NCI-H446 treated with DMSO at 0.1 percent for 48 hours (cell line): ENCODE measurements around the gene TBC1D22A.

ENCODE experiments used
- DNase-seq: peaks from one replicate; lab custom pipeline; 2025; lab: John Stamatoyannopoulos, UW

TBC1D22A gene

GRCh38 chr22:47143249-47143938, 380.9 kb downstream of the TBC1D22A start:
- no peak for DNase-seq

DNA sequence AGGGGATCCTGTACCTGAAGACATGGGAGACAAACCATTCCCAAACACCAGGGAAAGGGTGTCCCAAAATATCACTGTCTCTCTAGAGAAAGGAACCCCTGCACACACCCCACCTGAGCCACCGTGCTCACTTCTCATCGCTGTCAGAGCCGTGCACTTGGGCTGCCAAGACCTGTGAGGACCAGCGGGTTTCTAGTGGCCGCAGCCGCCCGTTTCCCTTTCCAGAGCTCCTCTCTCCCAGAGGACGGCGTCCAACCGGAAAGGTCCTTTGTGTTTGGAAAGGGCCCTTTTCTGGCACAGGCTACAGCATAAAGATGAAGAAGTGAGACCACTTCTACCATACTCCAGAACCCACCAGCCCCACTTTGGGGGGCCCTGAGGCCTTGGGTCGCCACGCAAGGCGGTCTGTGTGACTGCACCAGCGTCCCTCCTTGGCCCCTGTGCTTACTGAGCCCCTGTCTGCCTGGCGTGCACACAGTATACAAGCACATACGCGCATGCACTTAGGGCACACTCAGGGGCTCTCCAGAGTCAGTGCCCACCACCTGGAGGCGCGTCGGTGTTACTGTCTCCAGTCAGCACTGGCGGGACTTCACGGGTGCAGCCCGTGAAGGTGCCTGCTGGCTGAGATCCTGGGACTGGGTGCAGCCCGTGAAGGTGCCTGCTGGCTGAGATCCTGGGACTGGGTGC, 381.8 kb downstream of the TBC1D22A start:
- no peak for DNase-seq

GRCh38 chr22:47144791-47145425, 382.5 kb downstream of the TBC1D22A start:
- DNase-seq = no peak

- DNase-seq = no peak
Measured at GRCh38 chr22:47145883-47146282, 383.4 kb downstream of the TBC1D22A start.

- no peak for DNase-seq
Measured at GRCh38 chr22:47146391-47146790, 383.9 kb downstream of the TBC1D22A start.

- no peak for DNase-seq
Measured at GRCh38 chr22:47146941-47147340, 384.5 kb downstream of the TBC1D22A start.

DNA sequence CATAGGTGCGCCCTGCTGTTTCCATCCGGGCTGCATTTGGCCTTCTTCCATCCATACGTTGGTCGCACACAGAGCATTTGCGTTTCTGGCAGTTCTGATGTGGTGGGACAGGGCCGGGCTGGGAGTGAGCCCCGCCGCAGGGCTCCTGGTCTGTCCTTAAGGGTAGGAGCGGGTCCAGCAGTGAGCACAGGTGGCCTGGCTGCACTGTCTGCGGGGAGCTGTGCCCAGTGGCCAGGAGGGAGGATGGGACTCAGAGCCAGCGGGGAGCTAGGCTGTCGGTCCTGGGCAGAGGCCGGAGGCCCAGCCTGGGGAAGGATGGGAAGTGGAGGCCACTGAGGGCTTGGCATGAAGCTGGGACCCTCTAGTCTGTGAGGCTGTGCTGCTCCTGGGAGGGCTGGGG, 385.1 kb downstream of the TBC1D22A start:
- no peak for DNase-seq

GRCh38 chr22:47148510-47148909, 386.1 kb downstream of the TBC1D22A start:
- no peak for DNase-seq

GRCh38 chr22:47148956-47149728, 386.7 kb downstream of the TBC1D22A start:
- DNase-seq = no peak

- no peak for DNase-seq
Measured at GRCh38 chr22:47149976-47150375, 387.5 kb downstream of the TBC1D22A start.

DNA sequence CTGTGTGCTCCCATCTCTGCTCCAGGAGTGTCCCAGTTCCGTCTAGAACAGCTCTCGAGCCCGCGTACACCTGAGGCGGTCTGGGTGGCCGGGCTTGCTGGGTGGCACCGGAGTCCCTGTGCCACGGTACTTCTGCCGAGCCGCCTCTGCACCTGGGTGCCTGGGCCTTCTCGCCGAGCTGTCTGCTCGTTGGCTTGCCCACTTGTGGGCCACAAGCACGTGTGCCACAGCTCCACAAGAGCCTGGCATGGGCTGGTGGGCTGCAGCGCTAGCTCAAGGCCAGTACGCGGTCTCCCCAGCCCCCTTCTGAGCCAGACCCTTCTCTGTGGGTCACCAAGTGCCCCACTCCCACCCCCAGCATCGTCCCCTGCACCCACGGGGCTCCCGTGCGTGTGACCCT, 388.0 kb downstream of the TBC1D22A start:
- no peak for DNase-seq

- DNase-seq = no peak
Measured at GRCh38 chr22:47151064-47151463, 388.6 kb downstream of the TBC1D22A start.

DNA sequence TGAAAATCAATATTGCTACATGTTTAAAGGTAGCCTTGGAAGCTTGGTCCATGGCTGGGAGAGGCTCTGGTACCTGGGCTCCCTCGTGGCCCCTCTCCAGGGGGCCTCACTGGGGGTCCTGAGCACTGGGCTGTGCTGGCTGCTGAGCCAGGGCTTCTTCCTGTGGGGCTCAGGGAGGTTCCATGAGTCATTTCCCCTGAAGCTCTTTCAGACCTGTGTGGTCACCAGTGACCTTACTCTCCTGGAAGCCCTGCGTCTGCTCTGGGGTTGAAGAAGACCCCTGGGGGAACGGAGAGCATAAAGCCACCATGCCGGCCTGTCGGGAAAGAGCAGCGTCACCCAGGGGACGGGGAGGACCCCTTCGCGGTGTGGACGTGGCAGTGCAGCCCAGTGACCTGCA, 389.0 kb downstream of the TBC1D22A start:
- no peak for DNase-seq

GRCh38 chr22:47152236-47152635, 389.8 kb downstream of the TBC1D22A start:
- DNase-seq = no peak

GRCh38 chr22:47152938-47153337, 390.5 kb downstream of the TBC1D22A start:
- no peak for DNase-seq

DNA sequence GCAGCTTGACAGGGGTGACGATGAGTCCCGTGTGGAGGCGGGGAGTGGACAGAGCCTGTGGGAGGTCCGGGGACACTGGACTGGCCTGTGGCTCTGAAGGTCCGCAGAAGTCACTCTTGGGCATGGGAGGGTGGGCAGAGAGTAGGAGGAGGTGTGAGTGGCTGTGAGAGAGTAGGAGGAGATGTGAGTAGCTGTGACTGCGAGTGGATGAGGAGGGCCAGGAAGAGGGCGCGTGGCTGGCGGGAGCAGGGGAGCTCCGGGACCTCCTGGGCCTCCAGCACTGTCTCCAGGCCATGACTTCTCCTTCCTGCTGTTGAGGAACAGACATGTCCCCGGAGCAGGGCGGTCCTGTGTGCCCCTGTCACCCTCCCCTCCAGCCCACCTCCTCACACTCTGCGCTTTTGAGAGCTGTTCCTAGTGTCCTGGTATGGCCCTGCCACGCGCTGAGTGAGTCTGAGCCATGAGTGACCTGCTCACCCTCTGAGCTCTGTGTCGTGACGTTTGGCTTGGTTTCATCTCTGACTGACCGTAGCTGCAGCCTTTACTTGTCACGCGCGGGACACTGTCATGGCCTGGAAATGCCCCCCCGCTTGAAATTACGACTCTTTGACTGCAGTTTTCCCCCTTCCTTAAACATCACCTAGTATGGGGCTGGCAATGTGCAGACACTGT, 391.5 kb downstream of the TBC1D22A start:
- DNase-seq = no peak

DNA sequence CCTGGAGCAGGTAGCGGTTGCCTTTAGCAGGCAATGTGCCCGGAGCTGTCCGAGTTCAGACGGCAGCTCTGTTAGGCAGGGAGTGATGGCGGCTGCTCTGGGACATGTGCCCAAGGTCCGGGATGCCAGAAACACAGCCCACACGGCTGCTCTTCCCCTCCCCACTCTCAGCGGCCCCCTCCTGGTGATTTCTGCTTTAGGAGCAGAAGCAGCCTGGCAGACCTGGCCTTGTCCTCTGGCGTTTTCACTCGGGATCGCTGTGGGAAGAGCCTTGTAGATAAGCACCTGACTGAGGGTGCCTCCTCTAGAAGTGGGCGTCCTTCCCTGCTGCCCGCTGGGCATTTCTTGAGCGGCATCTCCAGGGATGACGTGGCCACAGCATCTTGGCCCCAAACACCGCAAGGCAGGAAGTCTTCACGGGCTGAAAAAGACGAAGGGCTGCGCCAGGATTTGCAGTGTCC, 392.2 kb downstream of the TBC1D22A start:
- DNase-seq = peak; percentile 55

GRCh38 chr22:47155131-47155885, 392.9 kb downstream of the TBC1D22A start:
- no peak for DNase-seq

GRCh38 chr22:47155912-47156311, 393.5 kb downstream of the TBC1D22A start:
- no peak for DNase-seq

DNA sequence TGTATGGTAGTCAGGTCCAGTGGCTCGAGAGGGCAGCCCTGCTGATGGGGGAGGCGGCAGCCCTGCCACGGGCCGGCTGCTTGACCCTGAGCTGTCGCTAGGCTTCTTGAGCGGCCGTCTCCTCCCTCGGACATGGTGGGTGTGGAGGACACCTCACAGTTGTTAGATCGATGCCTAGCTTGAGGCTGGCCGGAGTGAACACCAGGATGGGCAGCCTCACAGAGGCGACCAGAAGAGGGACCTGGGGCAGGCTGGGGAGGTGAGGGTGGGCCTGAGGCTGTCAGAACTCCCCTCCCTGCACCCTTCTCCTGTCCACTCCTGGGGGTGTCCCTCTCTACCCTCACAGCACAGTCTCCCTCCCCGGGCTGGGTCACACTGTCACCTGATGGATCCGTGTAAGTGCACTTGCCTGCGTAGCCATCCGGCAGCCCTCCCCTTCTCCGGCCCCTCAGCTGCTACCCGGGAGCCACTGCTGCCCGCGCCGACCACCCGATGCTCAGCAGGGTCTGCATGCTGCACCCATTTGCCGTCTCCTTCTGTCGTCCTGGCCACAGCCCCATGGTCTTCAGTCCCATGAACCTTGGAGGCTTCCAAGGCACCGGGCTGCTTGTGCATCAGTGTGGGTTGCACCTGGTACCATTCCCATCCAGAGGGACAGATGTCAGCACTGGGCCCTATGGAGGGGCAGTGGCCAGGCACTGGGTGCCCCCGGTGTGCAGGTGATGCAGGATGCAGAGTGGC, 394.1 kb downstream of the TBC1D22A start:
- no peak for DNase-seq

DNA sequence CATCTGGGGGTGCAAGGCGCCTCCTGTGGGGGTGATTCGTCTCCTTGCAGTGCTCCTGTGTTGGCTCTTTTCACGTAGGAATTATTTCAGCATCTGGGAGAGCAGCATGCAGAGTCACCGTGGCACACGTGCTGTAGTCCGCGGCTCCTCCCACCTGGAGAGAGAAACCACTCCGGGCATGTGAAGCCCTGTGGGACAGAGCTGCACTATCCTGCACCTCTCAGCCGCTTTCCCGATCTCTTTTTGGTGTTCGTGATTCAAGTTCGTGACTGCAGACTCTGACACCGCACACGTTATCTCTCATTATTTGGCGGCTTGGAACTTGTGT, 394.6 kb downstream of the TBC1D22A start:
- no peak for DNase-seq
